ENCODE measurements around the gene KIAA0513.
"Not testable (repeated sequence)": the region's sequence is repeated elsewhere in the genome, so short reads cannot be mapped to it uniquely, and the experiment has no call there.

Gene KIAA0513

DNA sequence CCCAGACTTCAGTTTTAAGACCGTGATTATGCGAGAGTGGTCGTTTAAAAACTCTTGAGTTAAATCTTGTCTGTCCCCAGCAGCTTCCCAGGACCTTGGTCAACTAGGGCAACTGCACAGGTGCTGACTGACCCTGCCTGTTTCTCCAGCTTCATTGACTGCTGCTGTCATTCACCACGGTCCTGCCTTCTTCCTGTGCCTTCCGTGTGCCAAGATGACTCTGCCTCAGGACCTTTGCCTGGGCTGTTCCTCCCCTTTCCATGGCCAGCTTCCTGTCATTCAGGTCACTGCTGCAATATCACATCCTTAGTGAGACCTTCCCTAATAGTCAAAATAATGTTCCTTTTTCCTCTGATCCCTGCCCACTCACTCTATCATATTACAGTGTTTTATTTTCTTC, 3.9 kb downstream of the KIAA0513 start:
- FAIRE-seq = no peak

DNA sequence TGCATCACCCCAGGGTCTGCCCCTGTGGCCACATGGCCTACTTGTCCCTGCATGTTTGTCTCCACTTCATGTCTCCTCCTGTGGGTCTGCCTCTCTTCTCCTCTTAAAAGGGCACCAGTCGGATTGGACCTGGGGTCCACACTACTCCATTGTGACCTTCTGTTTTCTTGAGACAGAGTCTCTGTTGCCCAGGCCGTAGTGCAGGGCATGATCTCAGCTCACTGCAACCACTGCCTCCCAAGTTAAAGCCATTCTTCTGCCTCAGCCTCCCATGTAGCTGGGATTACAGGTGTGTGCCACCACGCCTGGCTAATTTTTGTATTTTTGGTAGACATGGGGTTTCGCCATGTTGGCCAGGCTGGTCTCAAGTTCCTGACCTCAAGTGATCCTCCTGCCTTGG, 4.6 kb downstream of the KIAA0513 start:
- FAIRE-seq = not testable (repeated sequence)

DNA sequence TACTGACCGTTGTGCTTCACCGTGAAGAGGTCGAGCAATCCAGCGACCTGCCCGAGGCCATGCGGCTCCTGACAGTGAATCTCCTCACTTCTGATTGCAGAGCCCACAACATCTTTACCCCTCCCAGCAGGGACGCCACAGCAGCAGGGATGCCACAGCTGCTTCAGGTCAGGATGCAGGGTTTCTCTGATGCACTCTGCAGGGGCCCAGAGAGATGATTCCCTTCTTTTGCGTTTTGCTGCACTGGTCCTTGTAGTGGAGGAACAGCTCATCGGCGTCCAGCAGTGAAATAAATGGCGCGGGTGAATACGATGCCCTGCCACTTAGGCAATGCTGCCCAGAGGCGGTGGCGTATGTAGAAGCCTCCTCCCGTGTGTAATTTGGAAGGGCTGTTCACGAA, 5.6 kb downstream of the KIAA0513 start:
- no peak for FAIRE-seq

DNA sequence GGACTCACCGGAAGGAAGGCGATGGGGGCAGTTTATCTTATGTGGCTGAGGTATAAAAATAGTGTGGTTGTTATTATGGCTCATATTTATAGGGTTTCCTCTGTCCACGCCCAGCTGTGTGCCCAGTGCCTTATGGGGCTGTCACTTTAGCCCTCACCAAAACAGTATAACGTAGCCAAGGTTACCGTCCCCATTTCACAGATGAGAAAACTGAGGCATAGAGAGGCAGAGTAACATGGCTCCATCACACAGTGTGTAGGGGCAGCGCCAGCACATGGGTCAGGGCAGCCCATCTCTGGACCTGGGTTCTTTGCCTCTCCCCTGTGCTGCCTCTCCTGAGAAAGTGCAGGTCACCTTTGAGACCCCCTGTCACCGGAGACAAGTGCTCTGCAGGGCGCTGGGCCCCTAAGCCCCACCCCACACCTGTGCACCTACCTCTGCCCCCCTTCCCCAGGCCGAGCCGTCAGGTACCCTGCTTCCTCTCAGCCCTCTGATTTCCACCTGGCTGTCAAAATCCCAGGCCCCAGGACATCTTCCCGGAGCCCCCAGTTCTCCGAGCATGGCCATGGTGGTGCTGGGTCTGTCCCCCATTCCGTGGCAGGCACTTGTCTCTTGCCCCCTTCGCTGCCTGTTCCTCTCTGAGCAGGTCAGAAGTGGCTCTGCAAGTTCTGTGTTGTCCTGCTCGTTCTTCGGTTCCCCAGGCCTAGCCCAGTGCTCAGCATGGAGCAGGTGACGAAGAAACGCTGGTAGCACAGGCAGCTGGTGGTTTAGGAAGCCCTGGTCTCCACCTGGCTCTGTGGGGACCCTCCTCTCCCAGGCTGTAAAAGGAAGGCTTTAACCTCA, 7.2 kb downstream of the KIAA0513 start:
- no peak for FAIRE-seq

DNA sequence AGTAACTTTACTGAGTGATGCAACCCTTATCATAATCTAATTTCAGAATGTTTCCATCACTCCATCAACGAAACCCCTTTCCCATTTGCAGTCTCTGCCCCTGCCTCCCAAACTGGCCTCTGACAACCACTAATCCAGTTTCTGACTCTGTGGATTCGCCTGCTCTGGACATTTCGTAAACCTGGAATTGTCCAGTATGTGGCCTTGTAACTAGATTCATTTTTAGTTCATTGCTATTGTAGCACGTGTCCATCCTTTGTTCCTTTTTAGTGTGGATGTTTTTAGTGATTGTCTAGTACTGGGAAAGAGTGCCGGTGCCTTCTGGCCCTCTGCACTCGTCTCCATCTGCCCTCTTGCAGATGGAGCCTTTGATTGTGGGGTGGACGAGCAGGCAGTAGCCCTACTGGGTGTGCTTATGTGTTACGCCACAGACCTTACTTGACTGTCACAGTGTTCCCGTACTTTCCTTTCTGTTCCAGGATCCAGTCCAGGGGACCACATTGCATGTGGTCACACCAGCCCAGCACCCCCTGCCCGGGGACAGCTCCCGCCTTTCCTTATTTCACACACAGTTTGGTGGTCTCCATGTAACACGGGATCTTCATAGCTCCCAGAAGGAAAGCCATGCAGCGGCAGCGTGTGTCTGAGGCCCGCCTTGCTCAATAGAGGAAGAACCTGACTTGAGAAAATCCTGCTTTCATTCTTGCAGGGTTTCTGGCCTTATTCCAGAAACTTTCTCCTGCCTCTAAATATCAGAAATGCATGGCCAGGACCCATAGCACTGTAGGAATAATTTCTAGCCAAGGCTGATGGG, 8.8 kb downstream of the KIAA0513 start:
- no peak for FAIRE-seq

DNA sequence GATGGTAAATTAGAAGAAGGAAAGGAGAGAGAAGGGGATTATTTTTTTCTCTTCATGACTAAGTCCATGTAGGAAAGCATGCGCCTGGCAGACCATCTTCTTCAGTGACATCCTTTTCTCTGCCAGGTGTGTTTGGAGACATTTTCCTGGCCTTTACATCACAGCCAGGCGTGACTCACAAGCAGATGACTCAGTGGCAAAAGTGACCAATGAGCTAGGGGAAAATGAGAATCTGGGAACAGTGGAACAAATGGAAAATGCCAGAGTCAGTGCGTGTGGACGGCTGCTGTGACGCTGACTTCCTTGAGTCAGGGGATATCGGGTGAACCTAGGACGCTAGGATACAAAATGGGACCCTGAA, 9.4 kb downstream of the KIAA0513 start:
- no peak for FAIRE-seq

DNA sequence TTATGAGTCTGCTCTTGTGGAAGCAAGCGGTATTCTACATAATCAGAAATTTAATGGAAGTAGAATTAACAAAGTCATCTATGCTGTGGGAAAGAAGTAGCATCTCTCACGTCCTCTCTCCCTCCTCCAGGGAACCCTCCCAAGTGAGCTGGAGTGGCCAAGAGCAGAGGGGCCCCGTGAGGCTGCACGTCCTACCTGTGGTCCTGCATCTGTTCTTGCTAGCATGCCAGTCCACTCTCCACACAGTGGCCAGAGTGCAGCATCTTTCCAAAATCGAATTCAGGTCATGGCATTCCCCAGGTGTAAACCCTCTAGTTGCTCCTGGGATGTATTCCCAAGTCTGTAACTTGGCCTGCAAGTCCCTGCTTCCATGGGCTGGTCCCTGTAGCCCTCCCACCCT, 10.1 kb downstream of the KIAA0513 start:
- no peak for FAIRE-seq

DNA sequence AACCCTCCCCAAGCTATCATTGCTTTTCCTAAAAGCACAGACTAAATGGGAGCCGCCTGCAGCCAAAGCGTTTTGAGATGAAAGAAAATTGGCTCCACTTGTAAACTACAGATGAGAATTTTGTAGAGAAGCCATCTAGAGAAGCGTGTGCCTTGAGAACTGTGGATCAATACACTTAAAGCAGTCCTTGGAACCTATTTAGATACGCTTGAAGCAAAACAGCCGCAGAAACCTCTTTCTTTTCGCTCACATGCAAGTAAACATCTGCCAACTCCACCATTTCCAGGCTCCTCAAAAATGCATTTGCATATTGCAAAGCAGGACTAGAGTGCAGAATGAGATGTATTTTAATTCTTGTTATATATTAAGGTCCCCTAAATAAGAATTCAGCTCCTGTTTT, 13.1 kb downstream of the KIAA0513 start:
- no peak for FAIRE-seq

DNA sequence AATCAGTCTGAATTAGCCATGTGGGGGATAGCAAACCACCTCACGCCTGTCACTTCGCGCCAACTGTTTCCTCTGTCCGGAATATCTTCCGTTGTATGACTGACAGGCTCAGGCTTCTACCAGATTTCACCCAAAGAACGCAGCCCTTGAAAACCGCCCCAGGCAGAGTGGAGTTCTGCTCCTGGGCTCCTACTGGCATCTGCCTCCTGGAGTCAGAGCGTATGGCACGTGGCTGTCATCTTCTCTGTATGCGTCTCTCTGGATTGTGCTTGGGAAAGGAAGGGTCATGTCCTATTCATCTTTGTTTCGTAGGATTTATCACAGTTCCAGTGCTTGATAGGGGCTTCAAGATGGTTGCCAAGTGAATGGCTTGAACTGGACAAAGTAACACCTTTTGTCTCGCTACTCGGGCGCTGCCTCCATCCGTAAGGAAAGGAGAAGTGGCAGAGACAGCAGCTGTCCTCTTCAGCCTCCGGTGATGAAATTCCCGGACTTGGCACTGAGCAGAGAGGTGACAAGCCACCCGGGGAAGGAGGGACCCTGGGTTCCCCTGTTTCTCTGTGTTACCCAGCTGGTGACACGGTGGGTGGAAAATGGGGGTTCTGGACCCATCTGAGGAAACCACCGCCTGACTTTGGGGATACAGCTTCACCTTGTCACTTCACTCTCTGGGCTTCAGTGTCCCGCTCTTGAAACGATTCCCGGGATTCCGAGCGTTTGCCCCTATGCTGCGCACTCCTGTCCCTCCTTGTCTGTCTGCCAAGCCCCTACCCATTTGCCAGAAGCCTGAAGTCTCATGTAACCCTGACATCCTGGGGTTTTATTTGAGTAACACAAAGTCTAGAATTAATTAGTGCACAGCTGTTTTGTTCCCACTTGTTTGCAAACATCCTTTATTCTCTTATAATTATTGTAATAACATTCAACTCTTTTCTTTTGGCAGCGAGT, 13.9 kb downstream of the KIAA0513 start:
- FAIRE-seq = no peak

DNA sequence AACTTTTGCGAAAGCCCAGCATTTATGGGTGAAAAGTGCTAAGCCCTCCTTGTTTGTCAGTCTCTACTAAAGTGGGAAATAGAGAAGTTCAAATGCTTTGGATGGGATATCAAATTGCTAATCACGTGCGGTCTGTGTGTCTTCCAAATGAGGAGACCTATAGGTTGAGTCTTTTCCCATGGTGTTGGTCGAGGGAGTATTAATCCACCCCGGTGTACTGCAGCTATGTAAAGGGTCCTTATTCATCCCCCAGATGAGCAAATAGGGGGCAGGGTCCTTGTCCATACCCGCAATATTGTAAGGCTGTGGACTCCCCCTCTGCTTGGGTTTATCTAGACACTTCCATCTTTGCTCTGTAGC, 14.6 kb downstream of the KIAA0513 start:
- no peak for FAIRE-seq

DNA sequence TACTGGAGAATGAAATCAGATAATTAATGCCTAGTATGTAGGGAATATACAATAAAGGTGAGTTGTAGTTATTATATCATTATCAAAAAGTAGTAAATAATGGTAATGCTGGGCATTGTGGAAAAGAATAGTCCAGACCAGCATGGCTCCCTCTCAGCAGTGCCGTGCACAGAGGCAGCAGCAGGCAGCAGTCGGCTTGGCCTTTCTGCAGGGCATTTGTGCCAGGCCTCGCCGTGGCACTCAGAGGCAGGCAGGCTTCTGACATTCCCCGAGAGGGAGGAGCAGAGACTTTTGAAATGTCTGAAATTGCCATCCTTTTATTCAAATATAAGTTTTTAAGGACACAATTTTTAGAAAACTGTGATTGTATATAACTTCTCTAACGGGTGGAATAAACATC, 15.0 kb downstream of the KIAA0513 start:
- no peak for FAIRE-seq

DNA sequence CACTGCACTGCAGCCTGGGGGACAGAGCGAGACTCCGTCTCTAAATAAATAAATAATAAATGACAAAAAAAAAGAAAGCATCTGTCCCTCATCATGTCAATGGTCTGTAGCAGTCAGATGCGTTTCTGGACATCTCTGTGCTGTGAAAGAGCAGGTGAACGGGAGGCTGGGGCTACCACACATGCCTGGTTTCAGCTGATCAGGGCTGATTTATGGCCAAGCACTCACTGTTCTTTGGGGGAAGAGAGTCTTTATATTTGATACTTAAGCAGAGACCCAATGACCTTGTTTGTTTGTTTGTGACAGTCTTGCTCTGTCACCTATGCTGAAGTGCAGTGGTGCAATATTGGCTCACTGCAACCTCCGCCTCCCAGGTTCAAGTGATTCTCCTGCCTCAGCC, 17.5 kb downstream of the KIAA0513 start:
- no peak for FAIRE-seq

DNA sequence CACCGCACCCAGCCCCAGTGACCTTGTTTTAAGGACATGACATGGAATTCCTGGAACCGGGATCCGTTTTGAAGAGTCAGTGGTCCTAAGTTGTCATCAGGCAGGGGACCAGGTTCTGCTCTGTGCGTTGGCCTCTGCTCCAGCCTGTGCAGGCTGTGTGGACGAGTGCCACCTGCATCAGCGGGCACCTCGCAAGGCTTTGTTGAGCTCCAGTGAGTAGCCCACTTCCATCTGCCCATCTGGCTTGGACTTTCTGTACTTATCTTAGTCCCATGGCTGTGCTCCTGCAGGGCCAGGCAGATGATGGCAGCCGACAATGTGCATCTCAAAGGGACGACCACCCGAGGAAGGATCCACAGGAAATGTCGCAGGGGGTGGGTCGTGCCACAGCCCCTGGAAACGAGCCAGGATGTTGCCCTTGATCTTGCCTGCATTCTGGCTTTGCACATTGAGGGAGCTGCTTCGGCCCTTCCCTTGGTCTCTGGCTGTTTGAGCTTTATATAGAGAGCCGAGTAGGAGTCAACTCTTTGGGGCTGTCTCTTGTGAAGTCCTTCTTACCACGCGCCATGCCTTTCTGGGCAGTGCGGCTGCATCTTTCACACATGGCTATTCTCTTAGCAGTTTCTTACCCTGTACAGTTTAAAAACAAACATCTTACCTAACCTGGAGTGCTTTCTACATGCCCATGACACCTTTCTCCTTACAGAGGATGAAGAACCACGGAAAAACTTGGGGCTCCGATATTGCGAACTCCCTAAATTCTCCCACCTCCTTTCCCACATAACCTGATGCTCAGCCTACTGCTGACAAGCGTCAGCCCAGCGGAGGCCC, 18.3 kb downstream of the KIAA0513 start:
- FAIRE-seq = no peak

DNA sequence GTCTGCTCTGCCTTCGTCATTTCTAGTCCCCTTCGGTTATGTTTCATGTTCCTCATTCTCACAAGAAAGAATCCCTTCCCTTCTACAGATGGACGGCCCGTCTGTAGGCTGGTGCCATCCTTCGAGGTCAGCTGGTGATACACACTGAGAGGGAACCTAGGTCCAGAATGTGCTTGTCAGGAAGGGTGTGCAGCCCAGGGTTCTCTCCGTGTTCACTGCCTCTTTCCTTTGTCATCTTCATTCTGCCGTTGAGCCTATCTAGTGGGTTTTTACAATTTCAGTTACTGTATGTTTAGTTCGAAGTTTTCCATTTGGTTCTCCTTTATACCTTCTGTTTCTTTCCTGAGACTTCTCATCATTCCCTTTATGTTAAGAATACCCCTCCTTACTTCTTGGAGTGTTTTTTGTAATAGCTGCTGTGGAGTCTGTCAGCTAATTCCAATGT, 18.9 kb downstream of the KIAA0513 start:
- FAIRE-seq = no peak

DNA sequence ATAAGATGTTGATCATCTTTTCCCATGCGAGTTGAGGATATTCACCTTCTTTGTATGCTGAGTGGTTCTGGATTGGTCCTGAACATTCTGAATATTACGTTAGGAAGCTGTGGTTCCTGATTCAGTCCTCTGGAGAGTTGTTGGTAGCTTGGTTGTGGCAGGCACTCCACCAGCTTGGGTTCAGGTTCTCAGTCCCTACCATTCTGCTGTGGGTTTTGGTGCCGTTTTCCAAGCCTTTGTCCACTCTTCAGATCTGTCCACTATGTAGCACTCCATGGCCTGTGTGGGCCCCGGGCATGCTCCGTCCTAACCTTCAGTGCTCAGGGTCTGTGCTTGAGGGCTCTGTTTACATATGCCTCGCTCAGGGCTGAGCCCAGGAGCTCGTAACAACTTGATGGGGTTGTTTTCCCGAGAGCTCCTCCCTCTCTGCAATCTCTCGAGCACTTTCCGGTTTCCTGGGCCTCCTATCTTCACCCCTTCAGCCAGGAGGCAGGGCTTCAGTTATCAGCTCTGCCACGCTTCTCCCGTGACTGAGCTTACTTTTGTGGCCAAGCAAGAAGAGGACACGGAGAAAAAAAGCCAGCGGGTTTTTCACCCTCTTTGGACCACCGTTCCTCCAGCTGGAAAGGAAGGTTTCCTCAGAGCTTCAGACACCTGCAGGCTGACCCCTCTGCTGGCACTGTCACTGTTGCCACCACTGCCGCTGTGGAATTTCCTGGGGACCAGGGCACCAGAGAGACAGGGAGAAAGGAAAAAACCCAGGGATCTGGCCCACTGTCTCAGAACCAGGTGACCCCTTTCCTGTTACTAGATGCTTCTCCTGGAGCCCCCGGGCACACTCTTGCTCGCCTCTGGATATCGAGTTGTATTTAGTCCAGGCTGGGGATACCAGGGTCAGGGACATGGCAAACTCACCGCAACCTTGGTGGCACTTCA, 19.6 kb downstream of the KIAA0513 start:
- FAIRE-seq = no peak

DNA sequence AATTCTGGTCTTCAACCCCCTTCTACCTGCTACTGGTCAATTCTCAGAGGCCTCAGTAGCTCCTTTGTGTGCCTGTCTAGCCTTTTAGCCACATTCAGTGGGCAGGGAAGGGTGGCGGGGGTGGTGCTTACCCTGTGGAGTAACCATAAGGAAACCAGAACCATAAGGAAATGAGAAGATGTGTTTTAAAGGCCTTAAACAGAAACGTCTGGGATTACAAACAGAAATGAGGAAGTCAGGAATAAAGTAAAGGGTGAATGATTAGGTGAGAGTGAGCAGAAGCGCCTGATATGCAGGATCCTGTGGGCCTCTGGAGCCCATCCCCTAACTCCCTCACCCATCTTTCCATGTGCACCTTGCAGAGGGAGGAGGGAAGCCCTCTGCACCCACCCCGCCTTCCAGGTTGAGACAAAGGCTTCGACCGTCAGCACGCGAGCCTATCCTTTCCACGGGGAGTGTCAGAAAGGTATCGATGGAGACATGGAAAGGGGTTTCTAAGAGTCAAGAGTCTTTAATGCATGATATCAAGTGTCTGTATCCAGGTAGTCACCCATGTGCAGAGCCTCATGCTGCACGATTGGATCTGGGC, 20.4 kb downstream of the KIAA0513 start:
- FAIRE-seq = no peak

DNA sequence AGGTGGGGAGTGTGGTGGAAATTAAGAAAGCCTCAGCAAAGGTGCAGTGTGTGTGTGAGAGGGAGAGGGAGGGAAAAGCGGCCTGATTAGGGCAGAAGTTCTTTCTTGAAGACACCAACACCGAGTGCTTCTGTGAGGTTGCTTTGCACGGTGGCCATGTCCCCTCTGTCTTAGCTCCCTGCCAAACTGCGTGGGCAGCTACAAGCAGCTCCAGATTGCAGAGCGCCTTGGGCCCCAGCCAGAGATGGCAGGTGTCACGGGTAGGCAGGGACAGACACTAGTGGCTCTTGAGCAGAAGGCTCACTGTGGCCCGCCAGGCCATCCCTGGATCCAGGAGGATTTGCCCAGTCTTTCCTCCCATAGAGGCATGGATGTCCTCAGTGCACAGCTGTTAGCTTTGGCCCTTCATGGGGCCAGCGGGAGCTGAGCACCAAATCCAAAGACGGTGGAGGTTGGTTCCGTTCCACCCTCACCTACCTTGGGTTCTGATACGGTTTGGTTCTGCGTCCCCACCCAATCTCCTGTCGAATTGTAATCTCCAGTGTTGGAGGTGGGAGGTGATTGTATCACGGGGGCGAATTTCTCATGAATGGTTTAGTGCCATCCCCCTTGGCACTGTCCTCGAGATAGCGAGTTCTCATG, 21.4 kb downstream of the KIAA0513 start:
- no peak for FAIRE-seq

DNA sequence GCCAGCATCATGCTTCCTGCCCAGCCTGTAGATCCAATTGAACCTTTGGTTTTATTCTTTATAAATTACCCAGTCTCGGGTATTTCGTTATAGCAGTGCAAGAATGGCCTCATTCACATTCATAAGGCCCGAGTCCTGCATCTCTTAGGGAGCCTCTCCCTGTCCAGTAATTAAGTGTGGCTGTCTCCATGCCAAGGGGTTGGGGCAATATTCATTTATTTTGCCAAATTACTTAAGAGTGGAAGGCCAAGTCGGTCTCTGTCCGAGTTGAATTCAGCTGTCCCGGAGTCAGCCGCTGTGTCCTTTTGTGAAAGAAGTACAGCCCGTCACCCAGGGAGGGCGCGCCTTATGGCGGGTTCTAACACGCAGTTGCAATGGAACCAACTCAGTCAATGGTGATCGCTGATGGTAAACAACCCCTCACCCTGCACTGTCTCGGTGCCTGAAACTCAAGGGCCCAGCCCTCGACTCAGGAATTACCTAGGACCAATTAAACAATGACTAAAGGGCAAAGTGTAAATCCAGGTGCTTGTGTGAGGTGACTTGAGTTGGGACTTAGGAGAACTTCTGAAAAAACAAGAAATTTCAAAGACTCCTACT, 22.2 kb downstream of the KIAA0513 start:
- FAIRE-seq = no peak

DNA sequence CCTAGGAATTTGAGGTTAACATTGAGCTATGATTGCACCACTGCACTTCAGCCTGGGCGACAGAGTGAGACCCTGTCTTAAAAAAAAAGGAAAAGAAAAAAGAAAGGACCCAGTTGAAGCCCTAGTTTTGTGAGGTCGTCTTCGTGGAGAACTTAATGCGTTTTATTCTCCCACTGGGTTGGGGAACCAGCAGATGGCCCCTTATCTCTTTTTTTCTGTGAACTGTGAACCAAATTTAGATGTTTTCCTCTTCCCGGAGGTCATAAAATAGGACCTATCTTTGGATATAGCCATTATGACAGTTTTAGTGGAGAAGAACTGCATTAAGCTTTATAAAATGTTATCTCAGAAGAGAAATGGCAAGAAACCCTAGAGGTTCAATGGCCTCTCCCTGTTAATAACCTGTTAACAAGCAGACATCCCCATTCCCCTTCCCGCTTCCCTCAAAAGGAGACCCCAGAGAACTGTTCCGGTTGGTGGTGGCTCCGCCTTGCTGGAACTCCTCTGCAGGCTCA, 23.5 kb downstream of the KIAA0513 start:
- no peak for FAIRE-seq
